Activated naive CD8-positive, alpha-beta T cell treated with anti-CD3 and anti-CD28 coated beads, Interleukin-2, amount 10 ng/mL, durations not matched to agents 7 days and 5 days (primary cell): Measurements from ENCODE around the gene ARHGEF28. TPM values are rescaled to one million over a fixed set of nuclear protein-coding genes. Genes with fewer than 3 reads are reported as not detected.

Source experiments
- ATAC-seq: fragments of 150-1000 bp; cut with Tn5 transposase; one replicate; pipeline ENCODE4 v1.10.0; 2021; ENCODE audit warnings: low read depth, moderate library complexity
- POLR2A ChIA-PET: fragments of 350-600 bp; sonication (Branson Sonifier 250); formaldehyde crosslinking; loops from one replicate; lab custom pipeline; 2021; ENCODE audit warnings: antibody characterized with exemption; lab: Charles Lee
- DNase-seq: peaks from one replicate; pipeline ENCODE4 v3.0.0; 2021
- H3K27ac Mint-ChIP-seq: one replicate; pipeline ENCODE4 v1.8.0; 2022; ENCODE audit warnings: mild to moderate bottlenecking, mixed read lengths
- H3K27me3 Mint-ChIP-seq: one replicate; pipeline ENCODE4 v1.8.0; 2022; ENCODE audit warnings: mild to moderate bottlenecking, moderate library complexity, mixed read lengths
- H3K36me3 Mint-ChIP-seq: one replicate; pipeline ENCODE4 v1.8.0; 2021; ENCODE audit warnings: mild to moderate bottlenecking, mixed read lengths
- H3K4me1 Mint-ChIP-seq: one replicate; pipeline ENCODE4 v1.8.0; 2021; ENCODE audit warnings: mixed read lengths
- H3K4me3 Mint-ChIP-seq: one replicate; pipeline ENCODE4 v1.8.0; 2022; ENCODE audit warnings: mild to moderate bottlenecking, moderate library complexity, mixed read lengths
- H3K9me3 Mint-ChIP-seq: one replicate; pipeline ENCODE4 v1.8.0; 2021; ENCODE audit warnings: mixed read lengths
- total RNA-seq, 2 experiments: library from RNA; stranded (reverse); gene quantifications; one replicate each; pipeline ENCODE4 v1.2.3, GENCODE V29; 2021

Gene ARHGEF28
- total RNA-seq, 2 experiments from 2014 or later = 0.14 TPM; not detected in 1

GRCh38 chr5:73856997-73857396, 231.0 kb downstream of the ARHGEF28 start:
- Mint-ChIP-seq H3K27ac (no peak overlapping the region), H3K4me1 (no peaks in the 10 kb centered on the region), H3K9me3 (no peaks in the 10 kb centered on the region), H3K27me3 (peaks cover 2% of the 10 kb centered on the region), H3K4me3 (no peak overlapping the region), H3K36me3 (no peaks in the 10 kb centered on the region)
- ATAC-seq (no peak), DNase-seq (no peak)
- POLR2A ChIA-PET = no interaction called here

GRCh38 chr5:73857446-73857845, 231.4 kb downstream of the ARHGEF28 start:
- Mint-ChIP-seq H3K4me1 (no peaks in the 10 kb centered on the region), H3K9me3 (no peaks in the 10 kb centered on the region), H3K27me3 (peaks cover 5% of the 10 kb centered on the region), H3K4me3 (no peak overlapping the region), H3K36me3 (no peaks in the 10 kb centered on the region), H3K27ac (no peak overlapping the region)
- POLR2A ChIA-PET = no interaction called here
- DNase-seq = no peak
- ATAC-seq = no peak

GRCh38 chr5:73858054-73858453, 232.1 kb downstream of the ARHGEF28 start:
- H3K9me3 Mint-ChIP-seq = no peaks in the 10 kb centered on the region
- peaks cover 5% of the 10 kb centered on the region for H3K27me3 Mint-ChIP-seq
- H3K27ac Mint-ChIP-seq = no peak overlapping the region
- POLR2A ChIA-PET = no interaction called here
- DNase-seq (no peak), ATAC-seq (no peak)
- H3K36me3 Mint-ChIP-seq = no peaks in the 10 kb centered on the region
- H3K4me3 Mint-ChIP-seq = no peak overlapping the region
- H3K4me1 Mint-ChIP-seq = no peaks in the 10 kb centered on the region

GRCh38 chr5:73858776-73859175, 232.8 kb downstream of the ARHGEF28 start:
- no peak for DNase-seq
- Mint-ChIP-seq H3K4me1 (no peaks in the 10 kb centered on the region), H3K4me3 (no peak overlapping the region), H3K9me3 (no peaks in the 10 kb centered on the region), H3K36me3 (no peaks in the 10 kb centered on the region), H3K27me3 (peaks cover 5% of the 10 kb centered on the region), H3K27ac (no peak overlapping the region)
- POLR2A ChIA-PET = no interaction called here
- ATAC-seq = no peak

- H3K27me3 Mint-ChIP-seq = peaks cover 7% of the 10 kb centered on the region
- no peak for DNase-seq
- no peaks in the 10 kb centered on the region for H3K9me3 Mint-ChIP-seq
- H3K27ac Mint-ChIP-seq = no peak overlapping the region
- no peaks in the 10 kb centered on the region for H3K4me1 Mint-ChIP-seq
- POLR2A ChIA-PET = no interaction called here
- no peak overlapping the region for H3K4me3 Mint-ChIP-seq
- ATAC-seq = no peak
- H3K36me3 Mint-ChIP-seq = no peaks in the 10 kb centered on the region
These were observed 233.7 kb downstream of the ARHGEF28 start for GRCh38 chr5:73859696-73860095.

GRCh38 chr5:73861313-73861988, 235.5 kb downstream of the ARHGEF28 start:
- H3K36me3 Mint-ChIP-seq = no peaks in the 10 kb centered on the region
- ATAC-seq (no peak), DNase-seq (no peak)
- no peaks in the 10 kb centered on the region for H3K4me1 Mint-ChIP-seq
- no peaks in the 10 kb centered on the region for H3K9me3 Mint-ChIP-seq
- peaks cover 8% of the 10 kb centered on the region for H3K27me3 Mint-ChIP-seq
- POLR2A ChIA-PET = no interaction called here
- H3K27ac Mint-ChIP-seq = no peak overlapping the region
- H3K4me3 Mint-ChIP-seq = no peak overlapping the region

- no peaks in the 10 kb centered on the region for H3K9me3 Mint-ChIP-seq
- ATAC-seq = no peak
- H3K36me3 Mint-ChIP-seq = no peaks in the 10 kb centered on the region
- no peak overlapping the region for H3K4me3 Mint-ChIP-seq
- no peak overlapping the region for H3K27ac Mint-ChIP-seq
- POLR2A ChIA-PET = no interaction called here
- H3K4me1 Mint-ChIP-seq = no peaks in the 10 kb centered on the region
- H3K27me3 Mint-ChIP-seq = peaks cover 12% of the 10 kb centered on the region
- DNase-seq = no peak
These were observed 236.8 kb downstream of the ARHGEF28 start for GRCh38 chr5:73862796-73863195.

- Mint-ChIP-seq H3K36me3 (no peaks in the 10 kb centered on the region), H3K9me3 (no peaks in the 10 kb centered on the region), H3K4me1 (no peaks in the 10 kb centered on the region), H3K27me3 (peaks cover 12% of the 10 kb centered on the region), H3K27ac (no peak overlapping the region), H3K4me3 (no peak overlapping the region)
- DNase-seq = no peak
- ATAC-seq = no peak
- POLR2A ChIA-PET = no interaction called here
These were observed 237.9 kb downstream of the ARHGEF28 start for GRCh38 chr5:73863876-73864275.

GRCh38 chr5:73865315-73865714, 239.3 kb downstream of the ARHGEF28 start:
- DNase-seq (no peak), ATAC-seq (no peak)
- Mint-ChIP-seq H3K9me3 (no peaks in the 10 kb centered on the region), H3K36me3 (no peaks in the 10 kb centered on the region), H3K4me1 (no peaks in the 10 kb centered on the region), H3K27me3 (peaks cover 9% of the 10 kb centered on the region), H3K4me3 (no peak overlapping the region), H3K27ac (no peak overlapping the region)
- POLR2A ChIA-PET = no interaction called here

GRCh38 chr5:73867345-73868335, 241.6 kb downstream of the ARHGEF28 start:
- no peaks in the 10 kb centered on the region for H3K4me1 Mint-ChIP-seq
- ATAC-seq = no peak
- no peak overlapping the region for H3K27ac Mint-ChIP-seq
- peaks cover 6% of the 10 kb centered on the region for H3K27me3 Mint-ChIP-seq
- DNase-seq = no peak
- POLR2A ChIA-PET = no interaction called here
- no peaks in the 10 kb centered on the region for H3K9me3 Mint-ChIP-seq
- no peaks in the 10 kb centered on the region for H3K36me3 Mint-ChIP-seq
- no peak overlapping the region for H3K4me3 Mint-ChIP-seq

- no peaks in the 10 kb centered on the region for H3K36me3 Mint-ChIP-seq
- H3K4me3 Mint-ChIP-seq = no peak overlapping the region
- DNase-seq = no peak
- H3K27ac Mint-ChIP-seq = no peak overlapping the region
- no peak for ATAC-seq
- peaks cover 21% of the 10 kb centered on the region for H3K27me3 Mint-ChIP-seq
- no peaks in the 10 kb centered on the region for H3K9me3 Mint-ChIP-seq
- POLR2A ChIA-PET = no interaction called here
- no peaks in the 10 kb centered on the region for H3K4me1 Mint-ChIP-seq
These were observed 257.6 kb downstream of the ARHGEF28 start for GRCh38 chr5:73883646-73884045.

- no peaks in the 10 kb centered on the region for H3K9me3 Mint-ChIP-seq
- no peaks in the 10 kb centered on the region for H3K36me3 Mint-ChIP-seq
- H3K27ac Mint-ChIP-seq = no peak overlapping the region
- peaks cover 24% of the 10 kb centered on the region for H3K27me3 Mint-ChIP-seq
- no peaks in the 10 kb centered on the region for H3K4me1 Mint-ChIP-seq
- no peak overlapping the region for H3K4me3 Mint-ChIP-seq
- ATAC-seq (no peak), DNase-seq (no peak)
- POLR2A ChIA-PET = no interaction called here
These were observed 261.7 kb downstream of the ARHGEF28 start for GRCh38 chr5:73887688-73888087.

GRCh38 chr5:73890569-73890968, 264.6 kb downstream of the ARHGEF28 start:
- POLR2A ChIA-PET = no interaction called here
- peaks cover 29% of the 10 kb centered on the region for H3K27me3 Mint-ChIP-seq
- no peaks in the 10 kb centered on the region for H3K36me3 Mint-ChIP-seq
- H3K4me1 Mint-ChIP-seq = no peaks in the 10 kb centered on the region
- H3K27ac Mint-ChIP-seq = no peak overlapping the region
- H3K9me3 Mint-ChIP-seq = no peaks in the 10 kb centered on the region
- H3K4me3 Mint-ChIP-seq = no peak overlapping the region
- ATAC-seq = no peak
- no peak for DNase-seq

- Mint-ChIP-seq H3K27ac (no peak overlapping the region), H3K27me3 (peaks cover 31% of the 10 kb centered on the region), H3K4me1 (no peaks in the 10 kb centered on the region), H3K36me3 (no peaks in the 10 kb centered on the region), H3K9me3 (no peaks in the 10 kb centered on the region), H3K4me3 (no peak overlapping the region)
- ATAC-seq (no peak), DNase-seq (no peak)
- POLR2A ChIA-PET = no interaction called here
These were observed 266.2 kb downstream of the ARHGEF28 start for GRCh38 chr5:73892218-73892617.
